ENCODE measurements around the gene CACNG1. TPM values are rescaled to one million over a fixed set of nuclear protein-coding genes. Genes with fewer than 3 reads are reported as not detected.

Gene CACNG1
- total RNA-seq, 2 donors from 2014 or later, result not detected

Other genes starting within 250 kb of the CACNG1 start
- under 1 TPM in 1 of 2 donors, not detected in 1; 0.19 TPM for gene CACNG5, start 209.4 kb upstream of the CACNG1 start, total RNA-seq
- under 1 TPM; 0.20 to 0.35 TPM for gene CACNG4, start 79.8 kb upstream of the CACNG1 start, total RNA-seq
- 10 to 100 TPM; 38.6 to 55.9 TPM for gene HELZ, start 200.6 kb downstream of the CACNG1 start, total RNA-seq